ENCODE data around the gene HSPA12A.
"Not testable (repeated sequence)": the region's sequence is repeated elsewhere in the genome, so short reads cannot be mapped to it uniquely, and the experiment has no call there.

The HSPA12A gene

DNA sequence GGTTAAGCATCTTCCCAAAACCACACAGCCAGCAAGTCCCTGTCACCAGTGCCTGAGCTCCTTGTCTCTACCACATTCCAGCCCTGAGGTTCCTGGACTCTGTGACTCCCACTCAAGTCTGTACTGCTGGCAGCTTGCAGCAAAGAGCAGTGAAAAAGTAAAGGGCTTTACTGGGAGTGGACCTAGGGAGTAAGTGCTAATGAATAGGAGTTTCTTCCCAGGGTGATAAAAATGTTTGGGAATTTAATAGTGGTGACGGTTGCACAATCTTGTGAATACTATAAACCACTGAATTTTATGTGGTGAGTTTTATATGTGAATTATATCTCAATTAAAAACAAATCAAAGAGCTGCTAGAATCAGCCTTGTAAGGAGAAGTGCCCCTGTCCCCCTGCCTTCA is 22.6 kb downstream of the HSPA12A start:
- in situ Hi-C loops (cut with MboI; ENCODE audit: low sequenced_read_pairs), result no loop called here

DNA sequence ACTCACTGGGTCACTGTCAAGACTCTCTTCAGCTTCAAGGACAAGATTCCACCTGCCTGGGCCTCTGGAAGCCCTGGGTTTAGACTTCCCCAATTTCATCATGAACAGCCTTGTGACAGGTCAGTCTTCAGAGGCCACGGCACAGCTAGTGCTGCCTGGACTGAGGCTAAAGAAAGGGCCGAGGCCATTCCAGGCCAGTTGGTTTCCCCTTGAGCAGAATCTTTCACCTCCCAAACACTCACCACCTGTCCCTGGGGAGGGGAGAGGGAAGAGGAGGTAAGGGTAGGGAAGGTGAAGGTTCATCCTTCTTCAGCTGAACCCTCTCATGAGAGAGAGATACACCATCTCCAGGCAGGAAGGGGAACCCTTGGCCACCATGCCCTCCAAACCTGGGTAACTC is 24.3 kb downstream of the HSPA12A start:
- in situ Hi-C loops (cut with MboI; ENCODE audit: low sequenced_read_pairs), result no loop called here

DNA sequence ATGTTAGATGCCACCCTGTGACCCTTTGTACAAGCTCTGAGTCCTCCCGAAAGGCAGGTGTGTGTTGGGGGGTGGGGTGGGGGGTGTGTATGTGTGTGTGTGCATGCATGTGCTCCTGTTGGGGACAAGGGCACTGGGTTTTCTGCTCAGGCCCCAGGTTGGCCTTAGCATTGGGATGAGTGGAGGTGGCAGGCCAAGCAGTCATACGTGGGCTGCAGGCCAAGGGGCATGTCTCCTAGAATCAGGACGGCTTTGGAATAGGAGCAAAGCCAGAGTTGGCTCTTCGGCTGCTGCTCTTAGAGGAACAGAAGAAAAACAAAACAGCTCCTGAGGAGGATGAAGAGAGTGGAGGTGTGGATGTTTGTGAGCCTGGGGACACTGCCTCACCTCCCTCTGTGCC is 26.0 kb downstream of the HSPA12A start:
- in situ Hi-C loops (cut with MboI; ENCODE audit: low sequenced_read_pairs), result no loop called here

DNA sequence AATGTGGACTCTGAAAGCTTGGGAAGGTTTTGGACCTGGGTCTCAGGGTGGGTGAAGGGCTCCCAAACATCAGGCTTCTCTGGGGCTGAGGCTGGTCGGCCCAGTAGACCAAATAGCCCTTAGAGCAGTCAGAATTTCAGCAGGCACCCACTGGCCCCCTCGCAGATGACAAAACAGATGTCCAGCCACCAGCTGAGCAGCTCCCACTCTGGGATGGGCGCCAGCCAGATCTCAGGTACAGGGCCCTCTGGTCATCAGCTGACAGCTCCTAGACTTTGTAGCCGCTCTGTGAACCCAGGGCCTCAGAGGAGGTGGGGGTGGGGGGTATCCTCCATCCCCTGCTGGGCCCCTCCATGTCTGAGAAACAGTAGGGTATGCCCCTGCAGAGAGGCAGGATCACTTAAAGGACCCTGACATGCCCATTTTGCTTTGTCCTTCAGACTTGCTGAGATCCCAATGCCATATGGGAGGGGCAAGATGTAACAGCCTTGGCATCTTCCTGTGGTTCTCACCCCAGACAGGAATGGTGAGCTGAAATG is 26.5 kb downstream of the HSPA12A start:
- in situ Hi-C loops (cut with MboI; ENCODE audit: low sequenced_read_pairs), result no loop called here

DNA sequence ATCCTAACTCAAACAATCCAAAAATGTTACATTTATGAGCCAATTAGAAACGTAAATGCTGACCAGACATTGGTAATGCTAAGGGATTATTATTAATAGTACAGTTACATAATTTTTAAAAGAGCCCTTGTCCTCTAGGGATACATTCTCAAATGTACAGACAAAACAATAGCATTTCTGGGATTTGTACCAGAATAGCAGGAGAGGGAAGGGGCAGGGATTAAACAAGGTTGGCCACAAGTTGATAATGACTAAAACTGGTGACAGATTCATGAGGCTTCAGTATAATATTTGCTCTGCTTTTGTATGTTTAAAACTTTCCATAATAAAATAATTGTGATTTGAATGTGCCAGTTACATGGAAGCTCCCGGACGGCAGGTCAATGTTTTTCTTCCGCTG is 27.0 kb downstream of the HSPA12A start:
- in situ Hi-C loops (cut with MboI; ENCODE audit: low sequenced_read_pairs), result no loop called here

DNA sequence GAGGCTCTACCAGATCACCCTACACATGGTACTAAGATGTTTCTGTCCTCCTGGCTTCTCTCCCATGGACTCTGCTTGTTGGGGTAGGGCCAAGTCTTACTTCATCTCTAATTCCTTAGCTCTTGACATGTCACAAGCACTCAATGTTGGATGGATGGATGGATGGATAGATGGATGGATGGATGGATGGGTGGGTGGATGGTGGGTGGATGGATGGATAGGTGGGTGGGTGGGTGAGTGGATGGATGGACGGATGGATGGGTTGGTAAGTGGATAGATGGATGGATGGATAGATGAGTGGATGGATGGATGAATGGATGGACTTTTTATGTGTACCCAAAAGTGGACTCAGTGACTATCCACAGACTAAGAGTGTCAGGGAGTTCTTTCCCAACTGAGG is 28.5 kb downstream of the HSPA12A start:
- in situ Hi-C loops (cut with MboI; ENCODE audit: low sequenced_read_pairs), result no loop called here

DNA sequence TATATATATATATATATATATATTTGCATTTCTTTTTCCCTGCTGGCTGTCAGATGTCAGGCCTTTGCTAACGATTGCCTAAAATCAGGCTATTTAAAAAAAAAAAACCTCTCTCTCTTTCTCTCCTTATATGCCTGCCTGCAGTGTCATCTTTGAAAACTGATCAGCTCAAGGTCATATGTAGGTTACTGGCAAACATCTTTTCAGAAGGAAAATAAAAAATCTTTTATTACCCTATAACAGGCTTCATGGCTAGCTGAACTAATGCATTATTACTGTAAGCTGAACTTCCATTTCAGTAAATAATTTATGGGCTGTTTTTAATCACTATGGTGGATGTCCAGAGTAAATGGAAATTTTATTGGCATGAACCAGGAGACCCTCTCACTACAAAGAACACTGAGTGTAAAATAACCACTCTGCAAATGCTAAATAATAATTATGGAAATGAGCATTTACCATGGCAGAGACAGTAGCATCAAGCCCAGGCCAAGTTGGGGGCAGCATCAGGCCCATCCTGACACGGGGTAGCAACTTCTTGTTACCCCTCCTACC is 29.3 kb downstream of the HSPA12A start:
- in situ Hi-C loops (cut with MboI; ENCODE audit: low sequenced_read_pairs), result no loop called here

DNA sequence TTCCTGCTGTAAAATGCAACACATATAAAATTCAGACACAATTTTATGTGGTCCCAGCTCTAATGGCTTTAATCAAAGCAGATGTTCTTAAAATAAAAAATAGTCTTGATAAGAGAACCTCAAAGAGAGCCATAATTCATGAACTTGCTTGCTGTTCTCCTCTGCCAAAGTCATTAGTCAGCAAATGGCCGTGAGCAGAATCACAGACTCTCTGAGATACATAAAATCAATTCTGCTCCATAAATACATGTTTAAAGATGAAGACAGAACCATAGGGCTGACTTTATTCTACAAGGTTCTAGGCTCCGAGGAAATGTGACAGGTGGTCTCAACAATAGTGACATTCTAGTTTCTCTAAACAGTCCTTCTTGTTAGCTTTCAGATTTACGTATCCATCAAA is 29.8 kb downstream of the HSPA12A start:
- in situ Hi-C loops (cut with MboI; ENCODE audit: low sequenced_read_pairs), result no loop called here

DNA sequence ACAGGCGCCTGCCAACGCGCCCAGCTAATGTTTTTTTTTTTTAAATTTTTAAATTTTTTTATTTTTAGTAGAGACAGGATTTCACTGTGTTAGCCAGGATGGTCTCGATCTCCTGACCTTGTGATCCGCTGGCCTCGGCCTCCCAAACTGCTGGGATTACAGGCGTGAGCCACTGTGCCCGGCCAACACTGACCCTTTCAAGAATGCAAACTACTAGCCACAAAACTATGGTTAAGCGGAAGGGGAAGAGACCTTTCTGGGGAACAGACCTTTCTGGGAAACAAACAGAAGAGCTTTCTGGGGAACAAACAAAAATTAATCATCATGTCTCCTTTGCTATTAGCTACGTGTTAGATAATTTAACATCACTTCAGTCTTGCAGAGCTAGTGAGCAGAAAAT is 30.6 kb downstream of the HSPA12A start:
- in situ Hi-C loops (cut with MboI; ENCODE audit: low sequenced_read_pairs), result not testable (repeated sequence)

DNA sequence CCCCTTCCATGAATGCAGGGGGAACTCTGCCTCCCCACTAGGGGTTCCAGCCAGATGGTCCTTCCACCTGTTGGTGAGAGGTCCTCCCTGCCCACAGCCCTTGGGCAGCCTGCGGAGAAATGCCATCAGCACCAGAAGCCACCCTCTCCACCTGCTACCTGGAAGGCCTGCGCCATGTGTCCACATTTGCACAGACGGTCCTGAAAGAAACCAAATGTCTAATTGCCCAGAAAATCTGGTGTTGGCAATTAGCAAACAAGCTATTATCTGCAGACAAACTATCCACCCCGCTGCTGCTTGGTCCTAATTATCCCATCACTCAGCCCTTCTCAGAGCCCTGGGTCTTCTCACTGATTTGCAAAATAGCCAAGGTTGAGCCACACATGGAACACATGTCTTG is 32.3 kb downstream of the HSPA12A start:
- in situ Hi-C loops (cut with MboI; ENCODE audit: low sequenced_read_pairs), result no loop called here

DNA sequence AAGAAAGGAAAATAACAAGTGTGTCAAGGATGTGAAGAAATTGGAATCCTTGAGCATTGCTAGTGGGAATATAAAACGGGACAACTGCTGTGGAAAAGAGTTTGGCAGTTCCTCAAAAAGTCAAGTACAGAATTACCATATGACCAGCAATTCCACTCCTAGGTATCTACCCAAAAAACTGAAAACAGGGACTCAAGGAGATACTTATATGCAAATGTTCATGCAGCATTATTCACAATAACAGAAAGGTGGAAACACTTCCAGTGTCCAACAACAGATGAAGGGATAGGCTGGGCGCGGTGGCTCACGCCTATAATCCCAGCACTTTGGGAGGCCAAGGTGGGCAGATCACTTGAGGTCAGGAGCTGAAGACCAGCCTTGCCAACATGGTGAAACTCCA is 33.5 kb downstream of the HSPA12A start:
- in situ Hi-C loops (cut with MboI; ENCODE audit: low sequenced_read_pairs), result no loop called here

DNA sequence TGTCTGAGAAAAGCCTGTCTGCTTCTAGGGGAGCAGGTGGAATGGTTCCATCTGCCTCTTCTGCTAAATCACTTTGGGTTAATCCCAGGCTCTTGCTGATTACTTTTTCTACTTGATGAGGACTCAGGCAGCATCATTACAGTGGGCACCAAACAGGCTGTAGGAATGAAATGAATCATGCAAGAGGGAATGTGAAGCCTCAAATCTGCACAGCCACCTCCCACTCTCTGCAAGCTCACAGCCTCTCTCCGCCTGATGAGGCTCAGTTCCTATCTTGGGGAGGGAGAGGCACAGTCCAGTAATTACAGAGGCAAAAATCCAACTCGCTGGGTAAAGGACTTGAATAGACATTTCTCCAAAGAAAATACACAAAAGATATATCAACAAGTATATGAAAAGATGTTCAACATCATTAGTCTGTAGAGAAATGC is 34.0 kb downstream of the HSPA12A start:
- in situ Hi-C loops (cut with MboI; ENCODE audit: low sequenced_read_pairs), result no loop called here

DNA sequence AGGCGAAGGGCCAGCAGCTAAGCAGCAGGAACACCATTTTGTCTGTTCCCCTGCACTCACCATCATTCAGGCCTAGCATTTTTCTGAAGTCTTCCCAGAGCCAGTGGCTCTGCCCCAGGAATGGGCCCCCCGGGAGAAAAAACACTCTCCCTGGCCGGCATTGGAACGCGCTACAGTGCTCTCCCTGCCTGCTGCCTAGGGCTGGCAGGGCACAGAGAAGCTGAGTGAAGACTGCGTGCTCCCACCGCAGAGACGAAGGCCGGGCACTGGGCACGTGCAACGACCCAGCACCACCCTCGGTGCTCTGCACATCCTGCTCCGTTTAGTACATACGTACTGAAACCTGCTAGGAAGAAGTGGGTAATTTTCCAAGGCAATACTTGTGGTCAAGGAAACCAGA is 34.4 kb downstream of the HSPA12A start:
- in situ Hi-C loops (cut with MboI; ENCODE audit: low sequenced_read_pairs), result no loop called here

DNA sequence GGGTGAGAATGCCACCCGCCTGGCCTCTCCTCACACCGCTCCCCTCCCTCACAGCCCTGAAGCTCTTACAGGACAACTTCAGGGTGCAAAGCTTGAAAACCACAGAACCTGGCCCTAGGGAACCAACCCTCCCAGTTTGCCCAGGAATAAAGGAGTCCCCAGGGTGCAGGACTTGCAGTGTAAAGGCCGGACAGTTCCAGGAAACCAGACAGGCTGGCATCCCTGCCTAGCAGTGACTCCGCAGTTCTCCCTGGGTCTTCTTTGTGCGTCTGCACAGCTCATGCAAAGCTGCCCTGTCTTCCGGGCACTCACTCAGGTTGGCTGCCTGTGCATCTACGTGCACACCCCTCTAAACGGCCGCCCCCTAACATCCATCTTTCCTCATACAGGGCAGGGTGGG is 36.1 kb downstream of the HSPA12A start:
- in situ Hi-C loops (cut with MboI; ENCODE audit: low sequenced_read_pairs), result no loop called here

DNA sequence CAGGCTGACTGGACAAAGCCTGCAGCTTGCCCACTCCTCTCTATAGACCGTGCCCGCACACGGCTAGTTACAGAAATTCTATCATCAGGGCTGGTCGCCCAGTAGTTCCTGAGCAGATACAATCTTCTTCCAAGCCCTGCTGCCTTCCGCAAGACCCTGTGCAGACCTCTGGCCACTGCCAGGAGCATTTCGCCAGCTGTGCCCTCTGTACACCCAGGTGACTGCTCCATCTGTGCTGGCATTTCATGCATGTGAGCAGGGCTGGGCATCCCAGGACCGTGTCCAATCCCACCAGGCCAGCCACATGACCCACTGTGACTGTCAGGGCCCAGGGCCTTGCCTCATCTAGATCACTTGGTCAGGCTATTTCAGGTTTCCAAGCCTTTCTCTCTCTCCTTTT is 36.9 kb downstream of the HSPA12A start:
- in situ Hi-C loops (cut with MboI; ENCODE audit: low sequenced_read_pairs), result no loop called here

DNA sequence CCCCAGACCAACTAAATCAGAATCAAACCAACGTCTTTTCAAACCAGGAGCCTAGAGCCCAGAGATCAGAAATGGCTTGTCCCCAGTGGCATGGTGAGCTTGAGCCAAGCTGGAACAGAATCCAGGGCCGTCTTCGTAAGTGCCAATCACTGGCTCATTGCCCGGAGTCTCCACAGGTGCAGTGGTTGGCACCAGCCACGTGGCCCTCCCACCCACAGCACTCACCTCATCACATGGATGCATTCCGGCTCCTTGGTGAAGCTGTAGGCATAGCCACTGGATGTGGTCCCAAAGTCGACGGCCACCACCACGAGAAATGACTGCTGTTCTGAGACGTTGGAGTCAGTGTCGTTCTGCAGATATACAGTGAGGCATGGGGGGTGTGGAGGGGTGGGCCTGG is 37.4 kb downstream of the HSPA12A start:
- in situ Hi-C loops (cut with MboI; ENCODE audit: low sequenced_read_pairs), result no loop called here

DNA sequence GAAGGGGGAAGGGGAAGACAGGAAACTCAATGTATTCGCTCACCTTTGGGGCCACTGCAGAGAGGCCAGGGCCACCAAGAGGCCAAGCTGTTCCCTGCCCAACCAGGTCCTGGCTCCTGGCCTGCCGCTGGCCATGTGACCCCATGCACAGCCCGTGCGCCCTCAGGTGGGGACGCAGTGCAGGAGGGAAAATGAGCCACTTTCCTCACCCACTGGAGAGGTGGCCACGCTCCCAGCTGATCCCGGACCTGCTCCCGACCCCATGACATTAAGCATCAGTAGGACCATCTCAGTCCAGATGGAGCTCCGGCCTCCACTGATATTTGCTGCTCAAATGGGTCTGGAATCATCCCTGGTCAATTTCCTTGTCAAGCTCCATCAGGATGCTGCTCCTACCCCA is 40.2 kb downstream of the HSPA12A start:
- in situ Hi-C loops (cut with MboI; ENCODE audit: low sequenced_read_pairs), result no loop called here

DNA sequence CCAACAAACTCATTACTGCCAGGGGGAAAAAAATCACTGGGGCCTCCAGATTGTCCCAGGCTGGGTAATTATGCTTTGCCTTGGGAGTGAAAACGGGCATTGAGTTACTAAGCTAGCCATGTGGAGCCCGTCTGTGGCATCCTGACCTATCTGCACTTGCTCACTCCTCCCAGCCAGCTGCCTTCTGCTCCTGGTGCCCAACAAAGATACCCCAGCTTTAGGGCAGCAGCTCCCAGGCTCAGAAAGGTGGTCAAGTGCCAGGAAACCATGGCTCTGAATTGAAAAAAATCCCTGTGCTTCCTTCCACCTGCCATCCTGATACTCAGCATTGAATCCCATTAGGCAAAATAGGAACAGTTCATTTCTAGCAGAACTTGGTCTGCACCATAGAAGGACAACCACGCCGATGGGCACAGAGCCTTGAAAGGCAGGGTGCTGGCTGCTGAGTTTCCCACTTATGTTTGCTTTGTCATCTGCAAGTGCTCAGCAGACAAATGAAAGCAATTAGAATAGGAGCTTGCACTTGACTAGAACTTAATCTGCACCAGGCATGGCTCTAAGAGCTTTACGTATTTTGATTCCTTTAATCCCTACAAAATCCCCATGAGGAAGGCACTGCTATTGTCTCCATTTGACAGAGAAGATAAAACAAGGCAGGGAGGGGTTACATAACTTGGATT is 42.8 kb downstream of the HSPA12A start:
- in situ Hi-C loops (cut with MboI; ENCODE audit: low sequenced_read_pairs), result no loop called here

DNA sequence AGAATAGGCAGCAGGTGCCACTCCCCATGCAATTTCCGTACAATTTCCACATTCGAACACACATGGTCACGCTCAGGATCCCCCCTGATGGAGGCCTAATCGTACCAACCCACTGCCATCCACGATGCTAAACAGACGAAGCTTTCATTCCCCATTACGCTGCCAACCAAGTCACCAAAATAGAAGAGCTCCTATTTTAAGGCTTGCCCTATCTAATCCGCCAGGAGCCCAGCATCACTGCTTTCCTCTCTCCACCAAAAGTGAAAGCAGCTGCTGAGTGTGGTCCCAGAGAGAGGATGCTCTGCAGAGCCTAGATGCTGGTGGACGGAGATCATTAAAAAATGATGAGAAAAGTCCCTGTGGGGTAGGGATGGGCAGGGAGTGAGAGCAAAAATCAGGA is 43.3 kb downstream of the HSPA12A start:
- in situ Hi-C loops (cut with MboI; ENCODE audit: low sequenced_read_pairs), result no loop called here

DNA sequence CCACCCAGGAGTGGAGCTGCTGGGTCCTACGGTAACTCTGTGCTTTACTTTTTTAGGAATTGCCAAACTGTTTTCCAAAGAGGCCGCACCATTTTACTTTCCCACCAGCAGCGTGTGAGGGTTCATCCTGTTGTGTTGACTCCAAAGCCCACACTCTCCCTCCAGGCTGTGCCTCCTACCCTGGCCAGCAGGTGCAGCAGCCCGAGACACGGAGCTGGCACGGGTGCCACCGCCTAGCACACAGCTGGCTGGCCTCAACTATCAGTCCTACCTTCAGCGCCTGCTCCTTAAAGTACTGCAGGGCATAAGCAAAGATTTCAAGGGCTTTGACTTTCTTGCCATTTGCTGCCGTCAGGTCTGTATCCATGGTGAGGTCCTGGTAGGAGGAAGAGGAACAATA is 44.0 kb downstream of the HSPA12A start:
- in situ Hi-C loops (cut with MboI; ENCODE audit: low sequenced_read_pairs), result no loop called here

DNA sequence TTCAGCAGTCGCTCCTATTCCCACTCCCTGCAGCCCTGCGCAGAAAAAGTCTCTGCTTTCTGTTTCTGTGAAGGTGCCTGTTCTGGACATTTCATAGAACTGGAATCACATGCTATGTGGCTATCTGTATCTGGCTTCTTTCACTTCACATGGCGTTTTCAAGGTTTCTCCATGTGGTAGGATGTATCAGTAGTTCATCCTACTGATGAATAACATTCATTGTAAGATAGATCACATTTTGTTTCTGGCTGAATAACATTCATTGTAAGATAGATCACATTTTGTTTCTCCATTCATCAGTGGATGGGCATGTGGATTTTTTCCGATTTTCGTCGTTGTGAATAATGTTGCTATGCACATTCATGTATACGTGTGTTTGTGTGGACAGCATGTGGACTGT is 44.5 kb downstream of the HSPA12A start:
- in situ Hi-C loops (cut with MboI; ENCODE audit: low sequenced_read_pairs), result no loop called here

DNA sequence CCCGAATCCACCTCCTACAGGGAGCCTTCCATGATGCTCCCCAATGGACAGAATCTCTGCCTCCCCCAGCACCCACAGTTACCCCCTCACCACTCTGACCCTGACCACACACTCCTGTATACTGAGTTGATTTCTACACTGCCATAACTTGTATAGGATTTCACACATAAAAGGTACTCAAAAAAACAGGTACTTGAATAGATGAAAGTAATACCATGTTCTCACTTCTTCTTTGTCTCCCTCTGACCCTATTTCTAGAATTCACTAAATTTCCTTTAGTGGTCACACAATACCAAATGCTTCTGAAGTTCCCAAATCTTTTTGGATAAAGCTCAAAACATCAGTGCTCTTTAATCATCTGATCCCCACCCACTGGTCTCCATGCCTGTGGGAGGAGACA is 45.4 kb downstream of the HSPA12A start:
- in situ Hi-C loops (cut with MboI; ENCODE audit: low sequenced_read_pairs), result no loop called here

DNA sequence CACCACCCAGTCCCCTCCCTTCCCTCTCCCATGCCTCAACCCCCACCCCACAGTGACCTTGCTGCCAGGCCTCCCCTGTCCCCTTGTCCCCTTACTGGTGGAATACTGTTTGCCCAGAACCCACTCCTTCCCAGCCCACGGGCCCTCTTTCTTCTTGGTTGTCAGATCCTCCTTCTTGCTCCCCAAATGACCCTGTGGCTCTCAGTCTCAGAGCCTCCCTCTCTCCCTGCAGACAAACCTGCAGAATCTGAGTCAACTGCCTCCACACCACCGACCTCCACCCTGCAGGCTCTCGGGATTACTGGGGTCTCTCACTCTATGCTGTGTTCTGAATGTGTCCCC is 47.5 kb downstream of the HSPA12A start:
- in situ Hi-C loops (cut with MboI; ENCODE audit: low sequenced_read_pairs), result no loop called here

Data from HL-60/S4 treated with retinoic acid at 250 ng/mL for 4 days and 3 days (cell line).